Natural killer cell treated with Interleukin-12 subunit alpha and Interleukin-12 subunit beta and Interleukin-15 and Interleukin-18, amount 100 ng/mL, for 72 hours (primary cell): Measurements from ENCODE around the gene EFNA1. TPM values are rescaled to one million over a fixed set of nuclear protein-coding genes. Genes with fewer than 3 reads are reported as not detected.
A peak's percentile ranks its signal among the peaks of the same experiment; 100 is the strongest.
"Not testable (repeated sequence)": the region's sequence is repeated elsewhere in the genome, so short reads cannot be mapped to it uniquely, and the experiment has no call there.

Experiments used
- ATAC-seq, 2 donors: fragments of 150-1000 bp; cut with Tn5 transposase in 1 of 2; sonication (Bioruptor Pico), chemical (Tn5 transposase) in 1 of 2; 2 replicates each; pipeline ENCODE4 v1.10.0; 2021
- DNase-seq: peaks from one replicate; pipeline ENCODE4 v3.0.0; 2022; ENCODE audit warnings: low spot score
- H3K27ac Mint-ChIP-seq, 2 donors: 1 replicate in 1 of 2; 2 replicates in 1 of 2; pipeline ENCODE4 v1.8.0; 2022; ENCODE audit warnings: mixed read lengths in 2 of 2, mild to moderate bottlenecking in 1 of 2, moderate library complexity in 1 of 2
- H3K27me3 Mint-ChIP-seq, 2 donors: 1 replicate in 1 of 2; 2 replicates in 1 of 2; pipeline ENCODE4 v1.8.0; 2022; ENCODE audit warnings: mixed read lengths in 2 of 2
- H3K36me3 Mint-ChIP-seq: one replicate; pipeline ENCODE4 v1.8.0; 2022; ENCODE audit warnings: mixed read lengths
- H3K4me1 Mint-ChIP-seq, 2 donors: 1 replicate in 1 of 2; 2 replicates in 1 of 2; pipeline ENCODE4 v1.8.0; 2022; ENCODE audit warnings: low read depth in 2 of 2, mixed read lengths in 2 of 2, mild to moderate bottlenecking in 1 of 2
- H3K4me3 Mint-ChIP-seq: one replicate; pipeline ENCODE4 v1.8.0; 2022; ENCODE audit warnings: mixed read lengths
- H3K9me3 Mint-ChIP-seq: 2 replicates; pipeline ENCODE4 v1.8.0; 2022; ENCODE audit warnings: mixed read lengths
- total RNA-seq, 2 donors: library from RNA; stranded (reverse); gene quantifications; one replicate each; pipeline ENCODE4 v1.2.3, GENCODE V29; 2022

The EFNA1 gene
- total RNA-seq, 2 donors from 2014 or later = not detected

DNA sequence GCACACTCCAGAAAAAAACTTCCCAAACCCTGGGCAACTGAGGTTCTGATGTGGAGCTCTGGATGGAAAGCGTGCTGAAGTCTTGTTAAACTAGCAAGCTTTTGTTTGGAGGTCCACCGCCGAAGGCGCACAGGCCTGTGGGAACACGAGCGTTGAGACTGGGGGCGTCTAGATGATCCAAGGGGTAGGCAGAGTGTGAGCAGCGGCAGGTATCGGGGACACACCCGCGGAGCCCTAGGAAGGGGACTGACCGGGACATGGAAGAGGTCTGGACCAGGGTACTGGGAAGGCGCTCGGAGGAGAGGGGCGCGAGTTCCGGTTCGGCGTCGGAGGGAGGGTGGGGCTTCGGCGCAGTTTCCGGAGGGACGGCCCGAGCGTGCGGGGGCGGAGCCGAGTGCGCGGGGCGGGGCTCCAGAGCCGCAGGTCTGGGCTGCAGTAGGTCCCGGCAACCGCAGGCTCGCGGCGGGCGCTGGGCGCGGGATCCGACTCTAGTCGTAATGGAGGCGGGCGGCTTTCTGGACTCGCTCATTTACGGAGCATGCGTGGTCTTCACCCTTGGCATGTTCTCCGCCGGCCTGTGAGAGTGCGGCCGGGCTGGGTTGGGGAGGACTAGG lies 7.8 kb downstream of the EFNA1 start, which contains the start of gene SLC50A1:
SLC50A1 (plus strand) TSS at position 438 of the 614 bp plus-strand sequence; CDS start at position 498, 60 bp downstream.
- peaks cover 4% of the 10 kb centered on the region for H3K36me3 Mint-ChIP-seq
- H3K4me3 Mint-ChIP-seq = peak within 1 kb of the TSS; percentile 100
- peaks cover 0 to 2% of the 10 kb centered on the region in 2 donors for H3K27me3 Mint-ChIP-seq
- no peaks in the 10 kb centered on the region for H3K9me3 Mint-ChIP-seq
- DNase-seq = peak; percentile 97
- H3K27ac Mint-ChIP-seq = peak within 1 kb of the TSS; percentile 97 to 98
- ATAC-seq = peak; percentile 93 to 94
- peaks cover 35 to 39% of the 10 kb centered on the region in 2 donors for H3K4me1 Mint-ChIP-seq

DNA sequence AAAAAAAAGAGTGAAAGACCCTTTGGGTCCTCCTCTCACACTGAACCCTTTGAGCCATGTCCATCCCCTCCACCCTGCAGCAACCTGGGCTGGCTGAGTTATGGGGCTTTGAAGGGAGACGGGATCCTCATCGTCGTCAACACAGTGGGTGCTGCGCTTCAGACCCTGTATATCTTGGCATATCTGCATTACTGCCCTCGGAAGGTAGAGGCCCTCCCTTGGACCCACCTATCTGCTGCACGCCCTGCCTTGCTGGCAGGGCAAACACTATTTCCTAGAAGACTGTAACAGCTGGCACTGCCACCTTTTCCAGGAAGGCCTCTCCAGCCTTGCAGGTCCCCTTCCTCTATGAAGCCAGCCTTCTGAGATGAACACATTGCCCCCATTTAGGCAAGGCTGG lies 9.1 kb downstream of the EFNA1 start:
- DNase-seq = no peak
- ATAC-seq = no peak
- Mint-ChIP-seq H3K4me3 (peak overlapping the region; percentile 100), H3K27ac (peak overlapping the region; percentile 97 to 98), H3K27me3 (no peaks in the 10 kb centered on the region), H3K36me3 (peaks cover 4% of the 10 kb centered on the region), H3K4me1 (peaks cover 35 to 41% of the 10 kb centered on the region in 2 donors), H3K9me3 (no peaks in the 10 kb centered on the region)

DNA sequence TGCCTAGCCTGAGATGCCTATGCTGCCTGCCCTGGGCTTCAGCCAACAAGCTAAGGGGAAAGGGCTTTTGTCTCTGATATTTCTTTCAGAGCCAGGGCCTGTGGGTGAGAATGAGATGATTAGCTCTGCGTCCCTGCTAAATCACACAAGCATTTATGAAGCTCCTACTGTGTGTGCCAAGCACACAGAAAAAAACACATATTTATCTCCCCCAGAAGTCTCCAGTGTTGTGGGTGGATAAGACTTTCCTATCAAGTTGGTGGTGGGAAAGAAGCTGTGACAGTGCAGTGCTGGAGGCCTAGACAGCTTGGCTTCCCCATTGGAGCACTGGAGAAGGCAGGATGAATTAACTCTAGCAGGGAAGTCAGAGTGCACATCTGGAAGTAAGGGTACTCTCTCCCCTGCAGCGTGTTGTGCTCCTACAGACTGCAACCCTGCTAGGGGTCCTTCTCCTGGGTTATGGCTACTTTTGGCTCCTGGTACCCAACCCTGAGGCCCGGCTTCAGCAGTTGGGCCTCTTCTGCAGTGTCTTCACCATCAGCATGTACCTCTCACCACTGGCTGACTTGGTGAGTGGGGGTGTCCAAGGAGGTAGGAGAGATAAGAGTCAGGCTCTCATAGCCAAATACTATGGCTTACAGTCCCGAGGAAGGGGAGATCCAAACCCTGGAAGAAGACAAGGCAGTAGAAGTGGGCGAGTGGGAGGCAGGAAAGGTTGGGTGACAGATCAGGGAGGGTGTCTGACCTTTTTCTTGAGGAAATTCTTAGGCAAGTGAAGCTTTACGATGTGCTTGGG lies 9.7 kb downstream of the EFNA1 start:
- H3K27me3 Mint-ChIP-seq = peaks cover 0 to 5% of the 10 kb centered on the region in 2 donors
- no peaks in the 10 kb centered on the region for H3K9me3 Mint-ChIP-seq
- H3K36me3 Mint-ChIP-seq = peaks cover 4% of the 10 kb centered on the region
- peak overlapping the region; percentile 97 to 98 for H3K27ac Mint-ChIP-seq
- peak overlapping the region; percentile 100 for H3K4me3 Mint-ChIP-seq
- DNase-seq (no peak), ATAC-seq (no peak)
- peaks cover 35 to 41% of the 10 kb centered on the region in 2 donors for H3K4me1 Mint-ChIP-seq

DNA sequence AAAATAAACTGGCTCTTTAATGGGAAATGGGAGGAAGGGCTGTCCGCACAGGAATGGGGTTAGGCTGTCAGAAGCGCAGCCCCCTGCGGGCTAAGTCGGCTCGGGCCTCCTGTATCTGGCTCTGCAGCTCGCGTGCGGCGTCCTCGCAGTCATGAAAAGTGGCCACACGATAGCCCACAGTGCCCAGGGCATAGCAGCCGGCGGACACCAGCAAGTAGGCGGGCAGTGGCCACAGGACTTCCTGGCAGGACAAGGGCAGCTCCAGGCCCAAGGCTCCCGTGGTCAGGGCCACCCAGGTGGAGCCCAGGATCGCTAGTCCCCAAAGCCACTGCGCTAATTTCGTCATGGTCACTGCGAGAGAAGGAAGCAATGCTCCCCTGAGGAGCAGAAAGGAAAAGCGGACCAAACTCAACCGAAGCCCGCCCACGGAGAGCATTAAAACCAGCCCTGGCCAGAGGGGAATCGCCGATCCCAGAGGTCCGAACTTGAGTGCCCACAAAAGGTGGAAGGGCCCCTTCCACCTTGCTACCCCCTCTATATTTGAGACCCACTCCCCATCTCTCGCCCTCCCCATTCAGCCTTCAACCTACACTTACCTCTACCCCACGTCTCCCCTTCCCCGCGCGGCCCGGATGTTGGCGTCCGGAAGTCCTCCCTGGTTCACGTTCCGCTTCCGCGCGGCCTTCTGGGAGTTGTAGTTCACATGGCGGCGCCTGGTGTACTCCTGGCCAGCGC lies 12.4 kb downstream of the EFNA1 start, which contains the start of gene DPM3:
DPM3 (minus strand) TSS at position 637 of the 735 bp plus-strand sequence; CDS start at position 346, 291 bp downstream.
- Mint-ChIP-seq H3K9me3 (no peaks in the 10 kb centered on the region), H3K27ac (peak within 1 kb of the TSS; percentile 84 to 97), H3K4me1 (peaks cover 30 to 37% of the 10 kb centered on the region in 2 donors), H3K36me3 (peaks cover 4% of the 10 kb centered on the region), H3K4me3 (peak within 1 kb of the TSS; percentile 100), H3K27me3 (peaks cover 0 to 11% of the 10 kb centered on the region in 2 donors)
- DNase-seq = peak; percentile 89
- peak; percentile 78 to 82 for ATAC-seq

DNA sequence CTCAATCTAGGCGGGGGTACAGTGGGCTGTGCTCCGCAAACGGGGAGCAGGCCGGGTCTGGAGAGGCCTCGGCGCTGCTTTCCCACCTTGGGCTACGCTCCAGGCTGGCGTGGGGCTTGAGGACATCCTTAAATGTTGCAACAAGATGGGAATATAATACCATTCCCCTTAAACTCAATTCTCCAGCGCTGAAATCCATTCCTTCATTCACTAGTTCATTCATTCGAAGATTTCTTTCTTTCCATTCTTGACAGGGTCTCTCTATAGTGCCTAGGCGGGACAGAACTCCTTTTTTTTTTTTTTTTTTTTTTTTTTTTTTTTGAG lies 12.9 kb downstream of the EFNA1 start:
- Mint-ChIP-seq H3K36me3 (peaks cover 4% of the 10 kb centered on the region), H3K4me3 (peak overlapping the region; percentile 100), H3K4me1 (peaks cover 25 to 32% of the 10 kb centered on the region in 2 donors), H3K9me3 (no peaks in the 10 kb centered on the region), H3K27me3 (peaks cover 2 to 13% of the 10 kb centered on the region in 2 donors), H3K27ac (peak overlapping the region; percentile 84 to 97)
- no peak for DNase-seq
- no peak for ATAC-seq

DNA sequence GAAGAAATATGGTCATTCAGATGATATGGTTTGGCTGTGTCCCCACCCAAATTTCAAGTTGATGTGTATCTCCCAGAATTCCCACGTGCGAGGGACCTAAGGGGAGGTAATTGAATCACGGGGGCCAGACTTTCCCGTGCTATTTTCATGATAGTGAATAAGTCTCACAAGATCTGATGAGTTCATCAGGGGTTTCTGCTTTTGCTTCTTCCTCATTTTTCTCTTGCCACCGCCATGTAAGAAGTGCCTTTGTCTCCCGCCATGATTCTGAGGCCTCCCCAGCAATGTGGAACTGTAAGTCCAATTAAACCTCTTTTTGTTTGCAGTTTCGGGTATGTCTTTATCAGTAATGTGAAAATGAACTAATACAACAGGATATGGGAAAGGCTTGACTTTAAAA lies 14.1 kb downstream of the EFNA1 start:
- Mint-ChIP-seq H3K9me3 (no peaks in the 10 kb centered on the region), H3K4me1 (peaks cover 20 to 27% of the 10 kb centered on the region in 2 donors), H3K4me3 (no peak overlapping the region), H3K27me3 (peaks cover 12 to 20% of the 10 kb centered on the region in 2 donors), H3K36me3 (peaks cover 4% of the 10 kb centered on the region), H3K27ac (no peak overlapping the region)
- DNase-seq = no peak
- no peak for ATAC-seq

DNA sequence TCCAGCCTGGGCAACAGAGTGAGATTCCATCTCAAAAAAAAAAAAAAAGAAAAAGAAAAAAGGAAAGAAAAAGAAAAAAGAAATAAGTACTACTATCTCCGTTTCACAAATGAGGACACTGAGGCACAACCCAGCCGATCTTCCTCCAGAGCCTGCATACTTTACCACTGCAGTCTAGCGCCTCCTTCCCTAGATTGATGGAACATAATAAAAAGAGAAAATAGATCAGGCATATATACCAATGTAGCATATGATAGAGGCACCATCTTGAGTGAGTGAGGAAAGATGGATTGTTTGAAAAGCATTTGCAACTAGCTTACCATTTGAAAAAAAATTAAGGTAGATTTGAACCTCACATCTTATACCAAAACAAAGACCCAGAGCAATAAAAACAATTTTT lies 17.8 kb downstream of the EFNA1 start:
- no peaks in the 10 kb centered on the region for H3K9me3 Mint-ChIP-seq
- DNase-seq = no peak

DNA sequence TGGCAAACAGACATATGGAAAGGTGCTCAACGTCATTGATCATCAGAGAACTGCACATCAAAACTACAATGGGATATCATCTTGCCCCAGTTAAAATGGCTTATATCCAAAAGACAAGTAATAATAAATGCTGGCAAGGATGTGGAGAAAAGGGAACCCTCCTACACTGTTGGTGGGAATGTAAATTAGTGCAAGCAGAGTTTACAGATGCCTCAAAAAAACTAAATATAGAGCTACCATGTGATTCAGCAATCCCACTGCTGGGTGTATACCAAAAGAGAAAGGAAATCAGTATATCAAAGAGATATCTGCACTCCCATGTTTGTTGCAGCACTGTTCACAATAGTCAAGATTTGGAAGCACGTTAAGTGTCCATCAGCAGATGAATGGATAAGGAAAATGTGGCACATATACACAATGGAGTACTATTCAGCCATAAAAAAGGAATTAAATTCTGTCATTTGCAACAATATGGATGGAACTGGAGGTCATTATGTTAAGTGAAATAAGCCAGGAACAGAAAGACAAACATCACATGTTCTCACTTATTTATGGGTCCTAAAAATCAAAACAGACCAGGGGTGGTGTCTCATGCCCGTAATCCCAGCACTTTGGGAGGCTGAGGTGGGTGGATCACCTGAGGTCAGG lies 28.4 kb downstream of the EFNA1 start:
- DNase-seq, H3K4me1 Mint-ChIP-seq, H3K27ac Mint-ChIP-seq, ATAC-seq, H3K9me3 Mint-ChIP-seq, H3K4me3 Mint-ChIP-seq, H3K36me3 Mint-ChIP-seq: not testable (repeated sequence)
- H3K27me3 Mint-ChIP-seq = peaks cover 7 to 17% of the 10 kb centered on the region in 2 donors

More for the DNA sequence above, 17.8 kb downstream of the EFNA1 start:
- H3K4me3 Mint-ChIP-seq = no peak overlapping the region
- H3K27ac Mint-ChIP-seq = no peak overlapping the region
- ATAC-seq = no peak
- no peaks in the 10 kb centered on the region for H3K36me3 Mint-ChIP-seq
- H3K4me1 Mint-ChIP-seq = peaks cover 0 to 2% of the 10 kb centered on the region in 2 donors
- peaks cover 26 to 34% of the 10 kb centered on the region in 2 donors for H3K27me3 Mint-ChIP-seq

DNA sequence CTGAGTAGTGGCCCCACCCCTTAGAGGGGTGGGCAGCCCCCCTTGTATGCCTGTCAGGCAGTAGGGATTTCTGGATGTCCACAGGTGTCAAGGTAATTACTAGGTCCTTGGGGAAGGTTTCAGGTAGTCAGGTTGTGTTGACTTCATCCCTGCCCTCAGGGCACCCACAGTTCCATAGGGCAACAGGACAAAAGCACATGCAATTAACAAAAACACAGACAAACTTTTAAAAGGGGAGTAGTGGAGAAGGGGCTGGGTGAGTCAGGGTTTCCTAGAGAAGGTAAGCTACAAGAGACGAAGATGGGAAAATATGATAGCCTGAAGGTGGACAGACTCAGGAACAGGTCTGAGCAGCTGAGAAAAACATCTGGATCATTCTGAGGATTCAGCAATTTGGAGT lies 31.3 kb downstream of the EFNA1 start:
- H3K4me3 Mint-ChIP-seq = no peak overlapping the region
- H3K9me3 Mint-ChIP-seq = no peaks in the 10 kb centered on the region
- DNase-seq = no peak
- no peaks in the 10 kb centered on the region for H3K36me3 Mint-ChIP-seq
- no peak for ATAC-seq
- H3K27ac Mint-ChIP-seq = no peak overlapping the region
- H3K27me3 Mint-ChIP-seq = peaks cover 3 to 16% of the 10 kb centered on the region in 2 donors
- no peaks in the 10 kb centered on the region for H3K4me1 Mint-ChIP-seq

DNA sequence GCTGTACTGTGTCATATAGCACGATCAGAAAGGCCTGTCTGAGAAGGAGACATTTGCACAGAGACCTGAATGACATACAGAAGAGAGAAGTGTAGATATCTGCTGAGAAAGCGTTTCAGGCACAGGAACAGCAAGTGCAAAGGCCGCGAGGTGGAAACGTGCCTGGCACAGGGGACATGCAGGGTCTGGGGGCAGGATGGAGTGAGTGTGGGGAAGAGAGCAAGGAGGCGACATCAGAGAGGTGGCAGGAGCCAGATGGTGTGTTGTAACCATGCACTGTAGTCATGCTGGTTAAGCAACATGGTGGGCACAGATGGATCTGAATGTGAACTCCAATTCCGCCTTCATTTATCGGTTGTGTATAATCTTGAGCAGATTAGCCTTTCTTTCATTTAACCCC lies 32.5 kb downstream of the EFNA1 start:
- Mint-ChIP-seq H3K4me3 (no peak overlapping the region), H3K4me1 (no peaks in the 10 kb centered on the region), H3K27ac (no peak overlapping the region), H3K9me3 (no peaks in the 10 kb centered on the region), H3K36me3 (no peaks in the 10 kb centered on the region), H3K27me3 (peaks cover 1 to 12% of the 10 kb centered on the region in 2 donors)
- DNase-seq (no peak), ATAC-seq (no peak)

DNA sequence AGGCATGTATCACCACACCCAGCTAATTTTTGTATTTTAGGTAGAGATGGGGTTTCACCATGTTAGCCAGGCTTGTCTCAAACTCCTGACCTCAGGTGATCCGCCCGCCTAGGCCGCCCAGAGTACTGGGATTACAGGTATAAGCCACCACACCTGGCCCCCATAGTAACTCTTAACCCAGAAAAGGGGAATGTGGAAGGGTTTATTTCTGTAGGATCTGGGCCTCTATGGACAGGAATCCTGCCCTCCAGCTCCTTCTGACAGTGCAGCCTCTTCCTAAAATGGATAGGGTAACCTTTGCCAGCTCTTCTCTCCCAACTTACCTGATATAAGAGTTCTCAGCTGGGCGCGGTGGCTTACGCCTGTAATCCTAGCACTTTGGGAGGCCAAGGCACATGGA lies 35.0 kb downstream of the EFNA1 start:
- not testable (repeated sequence) for H3K27me3 Mint-ChIP-seq, H3K9me3 Mint-ChIP-seq, H3K36me3 Mint-ChIP-seq, ATAC-seq, H3K27ac Mint-ChIP-seq, H3K4me1 Mint-ChIP-seq, DNase-seq, H3K4me3 Mint-ChIP-seq

DNA sequence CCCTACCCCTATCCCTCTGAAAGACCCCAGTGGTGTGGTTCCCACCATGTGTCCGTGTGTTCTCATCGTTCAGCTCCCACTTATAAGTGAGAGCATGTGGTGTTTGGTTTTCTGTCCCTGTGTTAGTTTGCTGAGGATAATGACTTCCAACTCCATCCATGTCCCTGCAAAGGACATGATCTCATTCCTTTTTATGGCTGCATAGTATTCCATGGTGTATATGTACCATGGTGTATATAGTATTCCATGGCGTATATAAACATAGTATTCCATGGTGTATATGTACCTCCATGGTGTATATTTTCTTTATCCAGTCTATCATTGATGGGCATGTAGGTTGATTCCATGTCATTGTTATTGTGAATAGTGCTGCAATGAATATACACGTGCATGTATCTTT lies 36.1 kb downstream of the EFNA1 start:
- H3K4me1 Mint-ChIP-seq = peaks cover 0 to 11% of the 10 kb centered on the region in 2 donors
- not testable (repeated sequence) for ATAC-seq, H3K27ac Mint-ChIP-seq

DNA sequence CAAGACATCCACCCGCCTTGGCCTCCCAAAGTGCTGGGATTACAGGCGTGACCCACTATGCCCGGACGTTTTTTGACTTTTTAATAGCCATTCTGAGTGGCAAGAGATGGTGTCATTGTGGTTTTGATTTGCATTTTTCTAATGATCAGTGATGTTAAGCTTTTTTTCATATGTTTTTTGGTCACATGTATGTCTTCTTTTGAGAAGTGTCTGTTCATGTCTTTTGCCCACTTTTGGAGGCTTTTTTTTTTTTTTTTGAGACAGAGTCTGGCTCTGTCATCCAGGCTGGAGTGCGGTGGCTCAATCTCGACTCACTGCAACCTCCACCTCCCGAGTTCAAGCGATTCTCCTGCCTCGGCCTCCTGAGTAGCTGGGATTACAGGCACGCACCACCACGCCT lies 36.9 kb downstream of the EFNA1 start:
- DNase-seq, H3K36me3 Mint-ChIP-seq, H3K27me3 Mint-ChIP-seq, H3K9me3 Mint-ChIP-seq, ATAC-seq, H3K27ac Mint-ChIP-seq, H3K4me3 Mint-ChIP-seq: not testable (repeated sequence)
- H3K4me1 Mint-ChIP-seq = peaks cover 5 to 14% of the 10 kb centered on the region in 2 donors

More for the DNA sequence above, 36.1 kb downstream of the EFNA1 start:
- not testable (repeated sequence) for DNase-seq, H3K9me3 Mint-ChIP-seq, H3K36me3 Mint-ChIP-seq, H3K4me3 Mint-ChIP-seq, H3K27me3 Mint-ChIP-seq
